GM23338 (cell line): Measurements from ENCODE around the gene MYLK. TPM values are rescaled to one million over a fixed set of nuclear protein-coding genes. Genes with fewer than 3 reads are reported as not detected.

Experiments used
- ATAC-seq: fragments of 200-7000 bp; cut with Tn5 transposase; 3 replicates; pipeline ENCODE4 v1.9.1; 2020
- DNase-seq: peaks from one replicate; pipeline ENCODE4 v3.0.0-alpha.2; 2015; ENCODE audit warnings: low spot score
- H2AFZ ChIP-seq: fragments of 200-600 bp; sonication (generic); 2 replicates; pipeline ENCODE4 v1.8.0; 2016; ENCODE audit warnings: antibody characterized with exemption, mild to moderate bottlenecking, moderate library complexity
- H3F3A ChIP-seq: fragments of 200-600 bp; sonication (generic); replicated peaks from 2 replicates; pipeline ENCODE4 v1.8.0; 2017; ENCODE audit warnings: antibody characterized with exemption, mixed run types, low read depth
- H3K27ac ChIP-seq: fragments of 200-600 bp; sonication (generic); 2 replicates; pipeline ENCODE4 v1.6.1; 2016; ENCODE audit warnings: low read depth
- H3K27me3 ChIP-seq: fragments of 200-600 bp; sonication (generic); 2 replicates; pipeline ENCODE4 v1.8.0; 2016; ENCODE audit warnings: mild to moderate bottlenecking, mixed run types, moderate library complexity; ENCODE audit not compliant: insufficient read depth
- H3K36me3 ChIP-seq: fragments of 200-600 bp; sonication (generic); 2 replicates; pipeline ENCODE4 v1.8.0; 2016; ENCODE audit warnings: mild to moderate bottlenecking; ENCODE audit not compliant: insufficient read depth
- H3K4me1 ChIP-seq: fragments of 200-600 bp; sonication (generic); 2 replicates; pipeline ENCODE4 v1.8.0; 2016; ENCODE audit warnings: mild to moderate bottlenecking, moderate library complexity; ENCODE audit not compliant: insufficient read depth
- H3K4me2 ChIP-seq: fragments of 200-600 bp; sonication (generic); 2 replicates; pipeline ENCODE4 v1.7.1; 2017; ENCODE audit warnings: mixed run types
- H3K4me3 ChIP-seq: fragments of 200-600 bp; sonication (generic); 2 replicates; pipeline ENCODE4 v1.6.1; 2016; ENCODE audit warnings: mixed run types
- H3K79me2 ChIP-seq: fragments of 200-600 bp; sonication (generic); replicated peaks from 2 replicates; pipeline ENCODE4 v1.8.0; 2017; ENCODE audit warnings: mild to moderate bottlenecking; ENCODE audit not compliant: insufficient read depth
- H3K9me2 ChIP-seq: fragments of 200-600 bp; sonication (generic); 2 replicates; pipeline ENCODE4 v1.8.0; 2017; ENCODE audit not compliant: insufficient read depth
- H4K20me1 ChIP-seq: fragments of 200-600 bp; sonication (generic); replicated peaks from 2 replicates; pipeline ENCODE4 v1.8.0; 2017; ENCODE audit warnings: mild to moderate bottlenecking; ENCODE audit not compliant: insufficient read depth
- H3K27ac Mint-ChIP-seq: 2 replicates; pipeline ENCODE4 v1.8.0; 2020; ENCODE audit warnings: inconsistent platforms, mild to moderate bottlenecking, moderate library complexity, mixed read lengths
- H3K27me3 Mint-ChIP-seq: 3 replicates; pipeline ENCODE4 v1.8.0; 2022; ENCODE audit warnings: low read depth, mild to moderate bottlenecking, moderate library complexity, mixed read lengths, inconsistent platforms; ENCODE audit not compliant: insufficient read depth, poor library complexity
- H3K36me3 Mint-ChIP-seq: 3 replicates; pipeline ENCODE4 v1.8.0; 2021; ENCODE audit warnings: low read depth, mild to moderate bottlenecking, inconsistent platforms, moderate library complexity, mixed read lengths
- H3K4me1 Mint-ChIP-seq: 3 replicates; pipeline ENCODE4 v1.8.0; 2020; ENCODE audit warnings: mild to moderate bottlenecking, inconsistent platforms, mixed read lengths
- H3K4me3 Mint-ChIP-seq: 3 replicates; pipeline ENCODE4 v1.8.0; 2021; ENCODE audit warnings: moderate library complexity, mild to moderate bottlenecking, inconsistent platforms, mixed read lengths
- H3K9me3 Mint-ChIP-seq: 3 replicates; pipeline ENCODE4 v1.8.0; 2020; ENCODE audit warnings: moderate library complexity, mild to moderate bottlenecking, inconsistent platforms, mixed read lengths
- CTCF ChIP-seq, 2 experiments: fragments of 200-600 bp in 1 of 2; sonication (generic) in 1 of 2; conservative IDR thresholded peaks; 2 replicates each; pipeline versions ENCODE4 v1.5.1 to v1.6.1; 2016 to 2017; ENCODE audit warnings: antibody characterized with exemption in 2 of 2, low read depth in 2 of 2, mild to moderate bottlenecking in 2 of 2, moderate library complexity in 1 of 2
- EZH2 ChIP-seq: fragments of 200-600 bp; sonication (generic); IDR thresholded peaks from one replicate; pipeline ENCODE4 v1.8.0; 2017; ENCODE audit warnings: antibody characterized with exemption, mild to moderate bottlenecking, low read depth; ENCODE audit not compliant: unreplicated experiment
- JUNB ChIP-seq: IDR thresholded peaks from one replicate; pipeline ENCODE4 v1.6.1; 2016; ENCODE audit warnings: antibody characterized with exemption; ENCODE audit not compliant: unreplicated experiment
- NANOG ChIP-seq: IDR thresholded peaks from 2 replicates; pipeline ENCODE4 v1.6.1; 2016; ENCODE audit warnings: antibody characterized with exemption, borderline replicate concordance
- POLR2AphosphoS5 ChIP-seq: IDR thresholded peaks from 2 replicates; pipeline ENCODE4 v1.6.1; 2016; ENCODE audit warnings: antibody characterized with exemption, low read depth
- REST ChIP-seq: IDR thresholded peaks from one replicate; pipeline ENCODE4 v1.6.1; 2018; ENCODE audit warnings: antibody characterized with exemption; ENCODE audit not compliant: unreplicated experiment
- STAT1 ChIP-seq: IDR thresholded peaks from one replicate; pipeline ENCODE4 v1.6.1; 2016; ENCODE audit warnings: antibody characterized with exemption; ENCODE audit not compliant: unreplicated experiment
- ZNF114 ChIP-seq: fragments of 250-450 bp; sonication (Bioruptor Pico); IDR thresholded peaks from 2 replicates; pipeline ENCODE4 v1.5.0; 2020; ENCODE audit warnings: mild to moderate bottlenecking, moderate library complexity
- ZNF331 ChIP-seq: fragments of 250-450 bp; sonication (Bioruptor Pico); IDR thresholded peaks from 2 replicates; pipeline ENCODE4 v1.5.0; 2020; ENCODE audit warnings: low read depth, mild to moderate bottlenecking, moderate library complexity
- ZNF462 ChIP-seq: fragments of 250-450 bp; sonication (Bioruptor Pico); IDR thresholded peaks from 2 replicates; pipeline ENCODE4 v1.5.0; 2020; ENCODE audit warnings: mild to moderate bottlenecking, moderate library complexity
- polyA plus RNA-seq: library from polyadenylated mRNA; unstranded; fragments of >200 nt; fragmentation: Nextera tagmentation; extraction: Ambion mirVana; gene quantifications from 2 replicates; pipeline ENCODE4 v1.2.1, GENCODE V29; 2016
- total RNA-seq: library from RNA; depleted of rRNA; stranded (reverse); fragments of >200 nt; shearing (Covaris generic); gene quantifications from 2 replicates; pipeline ENCODE4 v1.2.3, GENCODE V29; 2014

The MYLK gene
- total and polyA plus RNA-seq, 2 experiments from 2014 or later: 11.5 to 17.9 TPM

- no peak for TF ChIP-seq REST
Measured at GRCh38 chr3:123660900-123661299, 223.2 kb downstream of the MYLK start (continued).

GRCh38 chr3:123660141-123660675 is 223.9 kb downstream of the MYLK start:
- no peak overlapping the region for H3K27ac ChIP-seq
- no peak overlapping the region for H3K27ac Mint-ChIP-seq
- H3K36me3 Mint-ChIP-seq: peaks cover 23% of the 10 kb centered on the region
- H3K27me3 Mint-ChIP-seq: peaks cover 5% of the 10 kb centered on the region
- no peak for ATAC-seq
- no peak overlapping the region for H3K4me3 Mint-ChIP-seq
- peaks cover 6% of the 10 kb centered on the region for H3K9me3 Mint-ChIP-seq
- no peak overlapping the region for H3K4me3 ChIP-seq
- no peaks in the 10 kb centered on the region for H3F3A ChIP-seq
- no peaks in the 10 kb centered on the region for H3K4me1 Mint-ChIP-seq
- no peak overlapping the region for H2AFZ ChIP-seq
- H3K36me3 ChIP-seq: no peaks in the 10 kb centered on the region; the same call in 1 of the 2 replicates
- no peak overlapping the region for H3K4me2 ChIP-seq
- H3K4me1 ChIP-seq: no peaks in the 10 kb centered on the region
- no peaks in the 10 kb centered on the region for H3K27me3 ChIP-seq
- no peaks in the 10 kb centered on the region for H3K79me2 ChIP-seq
- no peaks in the 10 kb centered on the region for H3K9me2 ChIP-seq
- H4K20me1 ChIP-seq: no peaks in the 10 kb centered on the region
- no peak for DNase-seq
- TF ChIP-seq EZH2: no peak
- TF ChIP-seq POLR2AphosphoS5: no peak
- TF ChIP-seq JUNB: no peak
- no peak for TF ChIP-seq STAT1
- no peak for TF ChIP-seq REST
- TF ChIP-seq ZNF462 (CRISPR knock-in tag): no peak
- no peak for TF ChIP-seq ZNF331
- no peak for TF ChIP-seq ZNF114
- no peak for TF ChIP-seq NANOG
- no peak for TF ChIP-seq CTCF (conservative IDR thresholded peaks at IDR 0.05; ENCODE audit: low read depth in 2 of 2)
